GM12872 (cell line): ENCODE measurements around the gene IQGAP1.

Experiments used
- TF ChIP-seq, protein P1 (sequence below): IDR thresholded peaks from 3 replicates; pipeline ENCODE4 v1.5.1; 2011; ENCODE audit warnings: low read depth, mild to moderate bottlenecking, low read length, moderate library complexity; ENCODE audit not compliant: insufficient read depth

Gene IQGAP1

GRCh38 chr15:90439946-90440345 is 51.9 kb downstream of the IQGAP1 start:
- TF ChIP-seq, protein P1, sequence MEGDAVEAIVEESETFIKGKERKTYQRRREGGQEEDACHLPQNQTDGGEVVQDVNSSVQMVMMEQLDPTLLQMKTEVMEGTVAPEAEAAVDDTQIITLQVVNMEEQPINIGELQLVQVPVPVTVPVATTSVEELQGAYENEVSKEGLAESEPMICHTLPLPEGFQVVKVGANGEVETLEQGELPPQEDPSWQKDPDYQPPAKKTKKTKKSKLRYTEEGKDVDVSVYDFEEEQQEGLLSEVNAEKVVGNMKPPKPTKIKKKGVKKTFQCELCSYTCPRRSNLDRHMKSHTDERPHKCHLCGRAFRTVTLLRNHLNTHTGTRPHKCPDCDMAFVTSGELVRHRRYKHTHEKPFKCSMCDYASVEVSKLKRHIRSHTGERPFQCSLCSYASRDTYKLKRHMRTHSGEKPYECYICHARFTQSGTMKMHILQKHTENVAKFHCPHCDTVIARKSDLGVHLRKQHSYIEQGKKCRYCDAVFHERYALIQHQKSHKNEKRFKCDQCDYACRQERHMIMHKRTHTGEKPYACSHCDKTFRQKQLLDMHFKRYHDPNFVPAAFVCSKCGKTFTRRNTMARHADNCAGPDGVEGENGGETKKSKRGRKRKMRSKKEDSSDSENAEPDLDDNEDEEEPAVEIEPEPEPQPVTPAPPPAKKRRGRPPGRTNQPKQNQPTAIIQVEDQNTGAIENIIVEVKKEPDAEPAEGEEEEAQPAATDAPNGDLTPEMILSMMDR = no peak

- TF ChIP-seq, protein P1 = no peak
These were observed 53.0 kb downstream of the IQGAP1 start for GRCh38 chr15:90441027-90441426.

- TF ChIP-seq, protein P1 = no peak
These were observed 54.4 kb downstream of the IQGAP1 start for GRCh38 chr15:90442423-90442822.

DNA sequence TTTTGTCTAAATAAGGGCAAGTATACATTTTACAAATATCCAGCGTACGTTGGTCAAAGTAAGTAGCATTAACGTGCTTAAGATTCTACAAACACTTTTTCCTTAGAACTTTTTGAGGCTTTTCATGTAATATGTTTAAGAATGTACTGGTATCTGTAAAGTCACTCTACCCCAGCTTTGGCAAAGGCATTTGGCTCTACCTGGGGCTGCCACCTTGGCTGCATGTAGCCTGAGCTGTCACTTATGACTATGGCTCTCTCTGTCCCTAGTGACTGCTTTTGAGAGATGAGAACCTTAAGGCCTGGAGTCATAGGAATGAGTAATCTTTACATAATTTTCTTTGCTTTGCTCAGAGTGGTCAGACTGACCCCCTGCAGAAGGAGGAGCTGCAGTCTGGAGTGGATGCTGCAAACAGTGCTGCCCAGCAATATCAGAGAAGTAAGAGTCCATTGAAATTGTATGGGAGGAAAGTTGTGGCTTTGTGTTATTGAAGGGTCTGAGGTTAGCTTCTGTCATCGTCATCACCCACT is 61.2 kb downstream of the IQGAP1 start:
- TF ChIP-seq, protein P1 = no peak

DNA sequence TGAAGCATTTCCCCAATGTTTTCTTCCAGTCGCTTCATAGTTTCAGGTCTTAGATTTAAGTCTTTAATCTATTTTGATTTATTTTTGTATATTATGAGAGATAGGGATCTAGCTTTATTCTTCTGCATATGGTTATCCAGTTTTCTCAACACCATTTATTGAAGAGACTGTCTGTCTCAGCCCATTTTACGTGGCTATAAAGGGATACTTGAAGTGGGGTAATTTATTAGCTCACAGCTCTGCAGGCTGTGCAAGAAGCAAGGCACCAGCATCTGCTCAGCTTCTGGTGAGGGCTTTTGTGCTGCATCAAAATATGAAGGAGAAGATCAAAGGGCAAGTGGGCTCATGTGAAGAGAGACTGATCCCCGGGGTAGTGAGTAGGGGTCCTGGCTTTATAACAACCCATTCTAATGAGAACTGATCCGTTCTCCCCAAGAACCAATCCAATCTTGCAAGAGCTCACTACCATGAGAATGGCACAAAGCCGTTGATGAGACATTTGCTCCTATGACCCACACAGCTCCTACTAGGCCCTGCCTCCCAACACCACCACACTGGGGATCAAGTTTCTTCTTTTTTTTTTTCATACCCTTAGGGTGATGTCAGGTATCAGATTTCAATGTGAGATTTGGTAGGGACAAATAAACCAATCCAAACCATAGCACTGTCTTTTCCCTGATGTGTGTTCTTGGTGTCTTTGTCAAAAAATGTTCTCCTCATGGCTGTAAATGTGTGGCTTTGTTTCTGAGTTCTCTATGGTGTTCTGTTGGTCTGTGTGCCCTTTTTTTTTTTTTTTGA is 63.2 kb downstream of the IQGAP1 start:
- TF ChIP-seq, protein P1 = no peak

DNA sequence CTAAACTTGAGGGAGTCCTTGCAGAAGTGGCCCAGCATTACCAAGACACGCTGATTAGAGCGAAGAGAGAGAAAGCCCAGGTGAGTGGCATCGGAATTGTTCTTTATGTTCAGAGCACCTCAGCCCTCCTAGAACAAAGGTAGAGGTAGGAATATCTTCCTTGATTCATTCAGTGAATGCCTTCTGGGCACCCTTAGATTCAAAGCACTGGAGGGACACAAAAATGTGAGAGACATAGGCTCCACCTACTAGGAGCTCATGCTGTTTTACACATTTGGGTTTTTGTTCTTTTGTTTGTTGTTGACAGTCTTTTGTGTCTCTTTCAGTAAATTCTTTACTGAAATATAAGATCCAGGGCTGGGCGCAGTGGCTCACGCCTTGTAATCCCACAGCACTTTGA is 68.2 kb downstream of the IQGAP1 start:
- TF ChIP-seq, protein P1 = no peak

DNA sequence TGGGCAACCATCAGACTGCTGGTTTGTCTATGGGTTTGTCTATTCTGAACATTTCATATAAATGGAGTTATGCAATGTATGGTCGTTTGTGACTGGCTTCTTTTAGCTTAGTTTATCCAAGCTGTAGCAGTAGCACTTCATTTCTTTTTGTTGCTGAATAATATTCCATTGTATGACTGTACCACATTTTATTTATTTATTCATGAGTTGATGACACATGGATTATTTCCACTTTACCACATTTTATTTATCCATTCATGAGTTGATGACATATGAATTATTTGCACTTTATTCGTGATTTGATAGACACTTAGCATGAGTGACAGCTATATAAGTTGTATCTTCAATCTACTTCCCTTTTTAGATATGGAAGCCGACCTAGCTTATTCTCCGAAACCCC is 70.0 kb downstream of the IQGAP1 start:
- TF ChIP-seq, protein P1 = no peak
